Mesenchymal stem cell (in vitro differentiated cells and primary cell): Measurements from ENCODE around the gene ENPP3.
A peak's percentile ranks its signal among the peaks of the same experiment; 100 is the strongest.
"Not testable (repeated sequence)": the region's sequence is repeated elsewhere in the genome, so short reads cannot be mapped to it uniquely, and the experiment has no call there.

Experiments used
- DNase-seq: peaks from one replicate; pipeline ENCODE4 v3.0.0-alpha.2; 2013
- H2AFZ ChIP-seq: one replicate; pipeline ENCODE4 v1.6.1; 2013; ENCODE audit warnings: low read depth, mild to moderate bottlenecking, control low read depth, inconsistent platforms, low read length, moderate library complexity
- H2AK5ac ChIP-seq: 2 replicates; pipeline ENCODE4 v1.6.1; 2013; ENCODE audit warnings: low read length, moderate library complexity, mild to moderate bottlenecking, inconsistent platforms; ENCODE audit not compliant: severe bottlenecking
- H2BK120ac ChIP-seq: one replicate; pipeline ENCODE4 v1.6.1; 2013; ENCODE audit warnings: low read depth, mild to moderate bottlenecking, inconsistent platforms, low read length, moderate library complexity
- H2BK12ac ChIP-seq, 2 experiments: one replicate each; pipeline ENCODE4 v1.6.1; 2013; ENCODE audit warnings: inconsistent platforms in 2 of 2, low read length in 2 of 2, mild to moderate bottlenecking in 2 of 2, moderate library complexity in 2 of 2, control low read depth in 1 of 2
- H2BK15ac ChIP-seq: one replicate; pipeline ENCODE4 v1.6.1; 2013; ENCODE audit warnings: mild to moderate bottlenecking, low read depth, inconsistent platforms; ENCODE audit not compliant: poor library complexity, severe bottlenecking
- H2BK5ac ChIP-seq: 2 replicates; pipeline ENCODE4 v1.6.1; 2013; ENCODE audit warnings: low read depth, mild to moderate bottlenecking, low read length, control low read depth, inconsistent platforms; ENCODE audit not compliant: poor library complexity, severe bottlenecking
- H3K14ac ChIP-seq, 2 experiments: one replicate each; pipeline ENCODE4 v1.6.1; 2013; ENCODE audit warnings: inconsistent platforms in 2 of 2, low read length in 2 of 2, control low read depth in 1 of 2, mild to moderate bottlenecking in 1 of 2, moderate library complexity in 1 of 2
- H3K18ac ChIP-seq, 2 experiments: one replicate each; pipeline ENCODE4 v1.6.1; 2013; ENCODE audit warnings: inconsistent platforms in 2 of 2, low read length in 2 of 2, control low read depth in 1 of 2, low read depth in 1 of 2, mild to moderate bottlenecking in 1 of 2
- H3K23ac ChIP-seq, 2 experiments: one replicate each; pipeline ENCODE4 v1.6.1; 2013; ENCODE audit warnings: inconsistent platforms in 2 of 2, low read length in 2 of 2, mild to moderate bottlenecking in 2 of 2, moderate library complexity in 2 of 2, control low read depth in 1 of 2
- H3K27ac ChIP-seq: 2 replicates; pipeline ENCODE4 v1.5.1; 2013; ENCODE audit warnings: mild to moderate bottlenecking, moderate library complexity, low read length, control low read depth, inconsistent platforms; ENCODE audit not compliant: poor library complexity, severe bottlenecking
- H3K27me3 ChIP-seq, 2 experiments: 2 replicates each; pipeline versions ENCODE4 v1.6.1 to v1.7.0; 2013; ENCODE audit warnings: low read length in 2 of 2, mild to moderate bottlenecking in 2 of 2, moderate library complexity in 2 of 2, control low read depth in 1 of 2, inconsistent platforms in 1 of 2; ENCODE audit not compliant: control insufficient read depth in 1 of 2, insufficient read depth in 1 of 2
- H3K36me3 ChIP-seq, 2 experiments: 2 replicates each; pipeline versions ENCODE4 v1.6.1 to v1.7.0; 2013; ENCODE audit warnings: low read length in 2 of 2, control low read depth in 1 of 2, inconsistent platforms in 1 of 2, low read depth in 1 of 2, mild to moderate bottlenecking in 1 of 2; ENCODE audit not compliant: insufficient read depth in 2 of 2, control insufficient read depth in 1 of 2
- H3K4ac ChIP-seq, 2 experiments: one replicate each; pipeline ENCODE4 v1.6.1; 2013; ENCODE audit warnings: inconsistent platforms in 2 of 2, low read length in 2 of 2, mild to moderate bottlenecking in 2 of 2, moderate library complexity in 2 of 2, control low read depth in 1 of 2, low read depth in 1 of 2
- H3K4me1 ChIP-seq: 2 replicates; pipeline ENCODE4 v1.6.1; 2013; ENCODE audit warnings: low read depth, low read length, control low read depth; ENCODE audit not compliant: control insufficient read depth, insufficient read depth
- H3K4me2 ChIP-seq: 2 replicates; pipeline ENCODE4 v1.6.1; 2013; ENCODE audit warnings: low read length, mild to moderate bottlenecking, inconsistent platforms; ENCODE audit not compliant: poor library complexity, severe bottlenecking
- H3K4me3 ChIP-seq, 2 experiments: 2 replicates each; pipeline versions ENCODE4 v1.5.1 to v1.7.0; 2013; ENCODE audit warnings: low read length in 2 of 2, mild to moderate bottlenecking in 2 of 2, control low read depth in 1 of 2, low read depth in 1 of 2; ENCODE audit not compliant: insufficient read depth in 1 of 2
- H3K79me1 ChIP-seq: replicated peaks from 2 replicates; pipeline ENCODE4 v1.6.1; 2013; ENCODE audit warnings: mild to moderate bottlenecking, control low read depth, low read length, inconsistent platforms; ENCODE audit not compliant: poor library complexity, severe bottlenecking
- H3K9ac ChIP-seq: 2 replicates; pipeline ENCODE4 v1.7.0; 2013; ENCODE audit warnings: mild to moderate bottlenecking, low read length, moderate library complexity
- H3K9me3 ChIP-seq: 2 replicates; pipeline ENCODE4 v1.7.0; 2013; ENCODE audit warnings: mild to moderate bottlenecking, low read length; ENCODE audit not compliant: control insufficient read depth
- H4K8ac ChIP-seq: one replicate; pipeline ENCODE4 v1.6.1; 2013; ENCODE audit warnings: inconsistent platforms, mild to moderate bottlenecking, low read length, moderate library complexity
- H4K91ac ChIP-seq: one replicate; pipeline ENCODE4 v1.6.1; 2013; ENCODE audit warnings: mild to moderate bottlenecking, low read length, inconsistent platforms
- WGBS: methylation state at CpG from one replicate; pipeline ENCODE4 v1.1.7; 2013; ENCODE audit warnings: mixed read lengths; 5-methylcytosine and 5-hydroxymethylcytosine counted together

The ENPP3 gene

DNA sequence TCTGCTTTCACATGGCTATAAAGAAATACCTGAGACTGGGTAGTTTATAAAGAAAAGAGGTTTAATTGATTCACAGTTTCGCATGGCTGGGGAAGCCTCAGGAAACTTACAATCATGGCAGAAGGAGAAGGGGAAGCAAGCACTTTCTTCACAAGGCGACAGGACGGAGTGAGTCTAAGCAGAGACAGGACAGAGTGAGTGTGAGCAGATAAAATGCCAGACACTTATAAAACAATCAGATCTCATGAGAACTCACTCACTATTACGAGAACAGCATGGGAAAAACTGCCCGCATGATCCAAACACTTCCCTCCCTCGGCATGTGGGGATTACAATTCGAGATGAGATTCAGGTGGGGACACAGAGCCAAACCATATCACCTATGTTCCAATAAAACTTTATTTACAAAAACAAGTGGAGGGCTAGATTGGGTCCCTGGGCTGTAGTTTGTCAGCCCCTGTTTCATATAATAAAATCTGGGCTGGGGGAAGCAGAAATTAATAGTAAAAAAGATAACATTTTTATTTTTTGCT lies 110.8 kb downstream of the ENPP3 start:
- peak; percentile 31 for DNase-seq
- no peak overlapping the region for H3K14ac ChIP-seq
- H2BK120ac ChIP-seq: no peak overlapping the region
- H3K4ac ChIP-seq: no peak overlapping the region
- no peak overlapping the region for H3K27ac ChIP-seq
- H4K91ac ChIP-seq: no peak overlapping the region
- H3K9ac ChIP-seq: no peak overlapping the region
- H2AFZ ChIP-seq: no peak overlapping the region
- H3K4me1 ChIP-seq: no peaks in the 10 kb centered on the region
- H2BK12ac ChIP-seq: no peak overlapping the region
- WGBS: 55% methylated on average over 7 of the region's 7 CpGs
- no peak overlapping the region for H2BK15ac ChIP-seq
- H3K4me3 ChIP-seq: no peak overlapping the region
- H3K27me3 ChIP-seq: no peaks in the 10 kb centered on the region
- H3K36me3 ChIP-seq: no peaks in the 10 kb centered on the region
- H2BK5ac ChIP-seq: no peak overlapping the region
- no peak overlapping the region for H4K8ac ChIP-seq
- H3K9me3 ChIP-seq: no peaks in the 10 kb centered on the region
- H3K79me1 ChIP-seq: no peaks in the 10 kb centered on the region
- H3K18ac ChIP-seq: peak overlapping the region in 1 of 2 experiments; percentile 21
- H3K4me2 ChIP-seq: no peak overlapping the region
- H3K23ac ChIP-seq: no peak overlapping the region
- no peak overlapping the region for H2AK5ac ChIP-seq

DNA sequence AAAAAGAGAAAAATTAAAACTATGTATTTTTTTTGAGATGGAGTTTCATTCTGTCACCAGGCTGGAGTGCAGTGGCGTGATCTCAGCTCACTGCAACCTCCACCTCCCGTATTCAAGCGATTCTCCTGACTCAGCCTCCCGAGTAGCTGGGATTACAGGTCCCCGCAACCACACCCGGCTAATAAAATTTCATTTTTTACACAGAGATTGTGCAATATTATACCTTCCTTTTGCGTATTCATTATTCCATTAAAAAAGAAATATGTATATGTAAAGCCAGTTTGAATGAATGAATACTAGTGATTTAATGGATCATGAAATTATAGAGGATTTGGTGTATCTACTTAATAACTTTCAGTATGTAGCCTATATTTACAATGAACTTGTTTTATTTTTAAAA lies 111.9 kb downstream of the ENPP3 start:
- H3K9ac ChIP-seq: no peak overlapping the region
- H3K27me3 ChIP-seq: no peaks in the 10 kb centered on the region
- no peaks in the 10 kb centered on the region for H3K79me1 ChIP-seq
- H2AFZ ChIP-seq: no peak overlapping the region
- H3K36me3 ChIP-seq: no peaks in the 10 kb centered on the region
- no peak overlapping the region for H2BK5ac ChIP-seq
- WGBS: 98% methylated on average over 6 of the region's 7 CpGs
- no peak overlapping the region for H3K4me3 ChIP-seq
- H3K4me2 ChIP-seq: no peak overlapping the region
- no peaks in the 10 kb centered on the region for H3K4me1 ChIP-seq
- H3K18ac ChIP-seq: no peak overlapping the region
- no peak overlapping the region for H3K27ac ChIP-seq
- H3K14ac ChIP-seq: no peak overlapping the region
- H2BK12ac ChIP-seq: no peak overlapping the region
- no peak overlapping the region for H3K23ac ChIP-seq
- no peak for DNase-seq
- H2BK15ac ChIP-seq: no peak overlapping the region
- H3K9me3 ChIP-seq: no peaks in the 10 kb centered on the region
- H2BK120ac ChIP-seq: no peak overlapping the region
- no peak overlapping the region for H4K8ac ChIP-seq
- no peak overlapping the region for H3K4ac ChIP-seq
- no peak overlapping the region for H4K91ac ChIP-seq
- no peak overlapping the region for H2AK5ac ChIP-seq

DNA sequence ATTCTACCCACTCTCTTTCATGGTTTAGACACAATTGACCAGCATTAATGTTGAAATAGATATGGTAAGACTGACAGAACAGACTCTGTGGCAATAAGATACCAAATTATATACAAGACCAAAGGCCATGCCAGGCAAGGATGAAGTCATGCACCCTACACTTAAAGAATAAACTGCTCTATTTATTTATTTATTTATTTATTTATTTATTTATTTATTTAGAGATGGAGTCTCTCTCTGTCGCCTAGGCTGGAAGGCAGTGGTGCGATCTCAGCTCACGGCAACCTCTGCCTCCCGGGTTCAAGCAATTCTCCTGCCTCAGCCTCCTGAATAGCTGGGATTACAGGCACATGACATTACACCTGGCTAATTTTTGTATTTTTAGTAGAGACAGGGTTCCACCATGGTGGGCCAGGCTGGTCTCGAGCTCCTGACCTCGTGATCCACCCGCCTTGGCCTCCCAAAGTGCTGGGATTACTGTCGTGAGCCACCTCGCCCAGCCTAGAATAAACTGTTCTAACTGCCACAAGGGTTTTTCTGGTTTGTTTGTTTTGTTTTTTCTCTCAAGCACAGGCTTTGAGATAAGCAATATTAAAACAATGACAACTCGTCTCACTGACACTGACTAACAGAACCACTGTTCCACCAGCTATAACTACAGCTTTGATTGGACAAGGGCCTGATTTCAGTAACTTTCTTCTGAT lies 114.1 kb downstream of the ENPP3 start:
- H3K4me3 ChIP-seq, H3K4me2 ChIP-seq, H2AFZ ChIP-seq, H2AK5ac ChIP-seq, DNase-seq, H3K4ac ChIP-seq, H3K9ac ChIP-seq, H2BK120ac ChIP-seq, H2BK5ac ChIP-seq, H3K27ac ChIP-seq, H3K27me3 ChIP-seq, H3K79me1 ChIP-seq, H3K36me3 ChIP-seq, H4K91ac ChIP-seq, H3K4me1 ChIP-seq, H3K14ac ChIP-seq: not testable (repeated sequence)
- 72% methylated on average over 9 of the region's 10 CpGs for WGBS
- Histone ChIP-seq H3K9me3 (peaks cover 14% of the 10 kb centered on the region), H3K18ac (peak overlapping the region in 1 of 2 experiments; percentile 43), H3K23ac (peak overlapping the region in 1 of 2 experiments; percentile 50), H2BK12ac (peak overlapping the region in 1 of 2 experiments; percentile 60), H4K8ac (peak overlapping the region; percentile 37), H2BK15ac (peak overlapping the region; percentile 69)

DNA sequence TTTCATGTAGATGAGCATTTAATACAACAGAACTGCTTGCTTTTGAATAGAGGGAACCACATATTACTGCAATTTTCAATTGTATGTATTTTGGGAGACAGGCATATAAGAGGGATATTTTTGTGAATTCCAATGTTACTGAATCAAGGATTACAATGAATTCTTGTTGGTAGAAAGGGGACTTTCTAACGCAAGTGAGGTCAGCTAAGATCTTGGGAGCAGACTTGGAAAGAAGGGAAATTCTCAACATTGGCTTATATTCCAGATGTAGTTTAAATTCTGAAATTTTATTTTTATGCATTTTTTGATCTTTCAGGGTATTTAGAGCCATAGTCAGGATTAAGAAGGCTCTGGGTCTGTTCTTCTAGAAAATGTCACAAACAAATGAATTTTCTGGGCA lies 117.0 kb downstream of the ENPP3 start:
- Histone ChIP-seq H2AFZ (no peak overlapping the region), H2BK15ac (no peak overlapping the region), H2BK12ac (peak overlapping the region in 1 of 2 experiments; percentile 71), H3K4me1 (peaks cover 1% of the 10 kb centered on the region), H3K9ac (no peak overlapping the region), H3K4me2 (no peak overlapping the region), H3K9me3 (peaks cover 14% of the 10 kb centered on the region), H3K79me1 (no peaks in the 10 kb centered on the region), H2AK5ac (no peak overlapping the region), H2BK120ac (peak overlapping the region; percentile 19), H2BK5ac (no peak overlapping the region), H3K18ac (peak overlapping the region; percentile 43 to 57), H3K36me3 (no peaks in the 10 kb centered on the region), H3K27ac (no peak overlapping the region), H4K91ac (no peak overlapping the region), H3K4ac (peak overlapping the region in 1 of 2 experiments; percentile 82), H4K8ac (no peak overlapping the region), H3K14ac (no peak overlapping the region), H3K4me3 (peak overlapping the region in 1 of 2 experiments; percentile 32), H3K23ac (no peak overlapping the region), H3K27me3 (no peaks in the 10 kb centered on the region)
- peak; percentile 22 for DNase-seq
- 33% methylated on average over 1 of the region's 1 CpG for WGBS
